Activated B cell treated with CpG ODN at 0.5 μM for 24 hours (primary cell): Measurements from ENCODE around the gene PRICKLE4. TPM values are rescaled to one million over a fixed set of nuclear protein-coding genes. Genes with fewer than 3 reads are reported as not detected.

Experiments used
- ATAC-seq: fragments of 200-7000 bp; cut with Tn5 transposase; one replicate; pipeline ENCODE4 v1.10.0; 2021; ENCODE audit warnings: low read depth, mild to moderate bottlenecking, moderate library complexity
- CTCF ChIA-PET: fragments of 350-600 bp; sonication (Branson Sonifier 250); formaldehyde crosslinking; loops from one replicate; lab custom pipeline; 2021; ENCODE audit warnings: antibody characterized with exemption; lab: Charles Lee
- POLR2A ChIA-PET: fragments of 350-600 bp; sonication (Branson Sonifier 250); formaldehyde crosslinking; loops from one replicate; lab custom pipeline; 2021; ENCODE audit warnings: antibody characterized with exemption; lab: Charles Lee
- DNase-seq: peaks from one replicate; pipeline ENCODE4 v3.0.0; 2022
- H3K27ac Mint-ChIP-seq: one replicate; pipeline ENCODE4 v1.8.0; 2020; ENCODE audit warnings: mixed read lengths
- H3K27me3 Mint-ChIP-seq: one replicate; pipeline ENCODE4 v1.8.0; 2021; ENCODE audit warnings: mixed read lengths
- H3K36me3 Mint-ChIP-seq: one replicate; pipeline ENCODE4 v1.8.0; 2021; ENCODE audit warnings: low read depth, mixed read lengths
- H3K4me1 Mint-ChIP-seq: one replicate; pipeline ENCODE4 v1.8.0; 2021; ENCODE audit warnings: mixed read lengths
- H3K4me3 Mint-ChIP-seq: one replicate; pipeline ENCODE4 v1.8.0; 2020; ENCODE audit warnings: mild to moderate bottlenecking, mixed read lengths
- H3K9me3 Mint-ChIP-seq: one replicate; pipeline ENCODE4 v1.8.0; 2020; ENCODE audit warnings: mixed read lengths
- intact Hi-C: fragments of 100-400 bp; cut with micrococcal nuclease; formaldehyde crosslinking; loops from one replicate; pipeline ENCODE4 v1.15.1; 2024
- total RNA-seq: library from RNA; stranded (reverse); gene quantifications from 2 replicates; pipeline ENCODE4 v1.2.3, GENCODE V29; 2022
- TF ChIP-seq, protein P1 (sequence below): fragments of 200-600 bp; IDR thresholded peaks from one replicate; pipeline ENCODE4 v1.8.0; 2022; ENCODE audit warnings: antibody characterized with exemption, mild to moderate bottlenecking

PRICKLE4 gene
- total RNA-seq, 1 donor from 2014 or later = 0.75 TPM

DNA sequence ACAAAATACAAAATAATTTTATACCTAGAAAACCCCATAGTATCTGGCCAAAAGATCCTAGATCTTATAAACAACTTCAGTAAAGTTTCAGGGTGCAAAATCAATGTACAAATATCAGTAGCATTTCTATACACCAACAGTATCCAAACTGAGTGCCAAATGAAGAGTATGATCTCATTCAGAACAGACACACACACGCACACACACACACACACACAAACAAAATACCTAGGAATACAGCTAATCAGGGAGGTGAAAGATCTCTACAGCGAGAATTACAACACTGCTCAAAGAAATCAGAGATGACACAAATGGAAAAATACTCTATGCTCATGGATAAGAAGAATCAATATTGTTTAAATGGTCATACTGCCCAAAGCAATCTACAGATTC lies 56.1 kb downstream of the PRICKLE4 start:
- Mint-ChIP-seq H3K27ac (no peak overlapping the region), H3K36me3 (no peaks in the 10 kb centered on the region), H3K9me3 (no peaks in the 10 kb centered on the region), H3K27me3 (no peaks in the 10 kb centered on the region), H3K4me3 (no peak overlapping the region), H3K4me1 (no peaks in the 10 kb centered on the region)
- ChIA-PET CTCF (no interaction called here), POLR2A (no interaction called here)
- intact Hi-C loops = no loop called here
- ATAC-seq (no peak), DNase-seq (no peak)
- TF ChIP-seq, protein P1, sequence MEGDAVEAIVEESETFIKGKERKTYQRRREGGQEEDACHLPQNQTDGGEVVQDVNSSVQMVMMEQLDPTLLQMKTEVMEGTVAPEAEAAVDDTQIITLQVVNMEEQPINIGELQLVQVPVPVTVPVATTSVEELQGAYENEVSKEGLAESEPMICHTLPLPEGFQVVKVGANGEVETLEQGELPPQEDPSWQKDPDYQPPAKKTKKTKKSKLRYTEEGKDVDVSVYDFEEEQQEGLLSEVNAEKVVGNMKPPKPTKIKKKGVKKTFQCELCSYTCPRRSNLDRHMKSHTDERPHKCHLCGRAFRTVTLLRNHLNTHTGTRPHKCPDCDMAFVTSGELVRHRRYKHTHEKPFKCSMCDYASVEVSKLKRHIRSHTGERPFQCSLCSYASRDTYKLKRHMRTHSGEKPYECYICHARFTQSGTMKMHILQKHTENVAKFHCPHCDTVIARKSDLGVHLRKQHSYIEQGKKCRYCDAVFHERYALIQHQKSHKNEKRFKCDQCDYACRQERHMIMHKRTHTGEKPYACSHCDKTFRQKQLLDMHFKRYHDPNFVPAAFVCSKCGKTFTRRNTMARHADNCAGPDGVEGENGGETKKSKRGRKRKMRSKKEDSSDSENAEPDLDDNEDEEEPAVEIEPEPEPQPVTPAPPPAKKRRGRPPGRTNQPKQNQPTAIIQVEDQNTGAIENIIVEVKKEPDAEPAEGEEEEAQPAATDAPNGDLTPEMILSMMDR = no peak

Other genes with a start within 250 kb of the PRICKLE4 start
- gene FOXP4, start 234.4 kb upstream of the PRICKLE4 start, total RNA-seq = 37.8 and 40.7 TPM in 2 replicates
- not detected in 2 replicates for gene MDFI, start 142.3 kb upstream of the PRICKLE4 start, total RNA-seq
- 203 and 205 TPM in 2 replicates for gene TFEB, start 45.2 kb upstream of the PRICKLE4 start, total RNA-seq
- not detected in 2 replicates for gene PGC, start 33.4 kb upstream of the PRICKLE4 start, total RNA-seq
- 6.5 and 6.7 TPM in 2 replicates for gene FRS3, start 882 bp upstream of the PRICKLE4 start, total RNA-seq
- 219 and 252 TPM in 2 replicates for gene TOMM6, start 6.9 kb downstream of the PRICKLE4 start, total RNA-seq
- 7.7 and 8.0 TPM in 2 replicates for gene USP49, start 114.6 kb downstream of the PRICKLE4 start, total RNA-seq
- gene MED20, start 140.4 kb downstream of the PRICKLE4 start, total RNA-seq = 21.1 and 22.2 TPM in 2 replicates
- gene BYSL, start 140.7 kb downstream of the PRICKLE4 start, total RNA-seq = 39.5 and 43.2 TPM in 2 replicates
- gene CCND3, start 161.0 kb downstream of the PRICKLE4 start, total RNA-seq = 70.7 and 75.2 TPM in 2 replicates